SK-N-SH (cell line): Measurements from ENCODE around the gene SIGLEC6. TPM values are rescaled to one million over a fixed set of nuclear protein-coding genes. Genes with fewer than 3 reads are reported as not detected.

Experiments used
- CTCF ChIA-PET: fragments of 300-600, 350-600 bp; formaldehyde crosslinking; extraction: SDS; loops from one replicate; lab custom pipeline; 2021; lab: Yijun Ruan, JAX
- POLR2A ChIA-PET: fragments of 350-600 bp; sonication (Branson Sonifier 250); formaldehyde crosslinking; extraction: SDS; loops from one replicate; lab custom pipeline; 2020; ENCODE audit warnings: antibody characterized with exemption, inconsistent platforms; lab: Yijun Ruan, JAX
- DNase-seq: peaks from one replicate; pipeline ENCODE4 v3.0.0; 2012
- H2AFZ ChIP-seq: fragments of 200-600 bp; sonication (generic); 2 replicates; pipeline ENCODE4 v1.8.1; 2016; ENCODE audit warnings: antibody characterized with exemption, mild to moderate bottlenecking, low read depth
- H3F3A ChIP-seq: fragments of 200-600 bp; sonication (generic); replicated peaks from 2 replicates; pipeline ENCODE3; 2016; ENCODE audit warnings: antibody characterized with exemption, mild to moderate bottlenecking; ENCODE audit not compliant: insufficient read depth
- H3K27ac ChIP-seq, 2 experiments: fragments of 200-500 bp in 1 of 2; fragments of 200-600 bp in 1 of 2; sonication (Bioruptor generic) in 1 of 2; sonication (generic), shearing (Covaris generic) in 1 of 2; 2 replicates each; pipeline versions ENCODE4 v1.5.1 to v1.6.1; 2014 to 2016; ENCODE audit warnings: low read depth in 2 of 2, inconsistent platforms in 1 of 2, low read length in 1 of 2, mild to moderate bottlenecking in 1 of 2, mixed read lengths in 1 of 2
- H3K27me3 ChIP-seq: fragments of 200-600 bp; sonication (generic), shearing (Covaris generic); 2 replicates; pipeline ENCODE4 v1.6.1; 2016; ENCODE audit warnings: mixed run types; ENCODE audit not compliant: insufficient read depth
- H3K36me3 ChIP-seq, 2 experiments: fragments of 200-500 bp in 1 of 2; fragments of 200-600 bp in 1 of 2; sonication (Bioruptor generic) in 1 of 2; sonication (generic) in 1 of 2; replicated peaks in 1 of 2; 2 replicates each; pipeline versions ENCODE3 to v1.5.1; 2014 to 2016; ENCODE audit warnings: low read length in 1 of 2, mild to moderate bottlenecking in 1 of 2; ENCODE audit not compliant: insufficient read depth in 2 of 2, control insufficient read depth in 1 of 2
- H3K4me1 ChIP-seq, 2 experiments: fragments of 200-500 bp in 1 of 2; fragments of 200-600 bp in 1 of 2; sonication (Bioruptor generic) in 1 of 2; sonication (generic), shearing (Covaris generic) in 1 of 2; 2 replicates each; pipeline versions ENCODE4 v1.5.1 to v1.6.1; 2014 to 2016; ENCODE audit warnings: low read depth in 1 of 2, low read length in 1 of 2, mixed run types in 1 of 2; ENCODE audit not compliant: insufficient read depth in 2 of 2, control insufficient read depth in 1 of 2
- H3K4me2 ChIP-seq: fragments of 200-600 bp; sonication (generic), shearing (Covaris generic); 2 replicates; pipeline ENCODE4 v1.6.1; 2017; ENCODE audit warnings: mixed run types
- H3K4me3 ChIP-seq, 2 experiments: fragments of 200-500 bp in 1 of 2; fragments of 200-600 bp in 1 of 2; sonication (Bioruptor generic) in 1 of 2; sonication (generic), shearing (Covaris generic) in 1 of 2; 2 replicates each; pipeline versions ENCODE4 v1.5.1 to v1.8.1; 2014 to 2016; ENCODE audit warnings: low read depth in 2 of 2, inconsistent platforms in 1 of 2, low read length in 1 of 2, mild to moderate bottlenecking in 1 of 2, mixed read lengths in 1 of 2, moderate library complexity in 1 of 2
- H3K79me2 ChIP-seq: fragments of 200-600 bp; sonication (generic); 2 replicates; pipeline ENCODE4 v1.8.1; 2017; ENCODE audit warnings: mild to moderate bottlenecking; ENCODE audit not compliant: insufficient read depth
- H3K9ac ChIP-seq: fragments of 200-600 bp; sonication (generic); 2 replicates; pipeline ENCODE4 v1.6.1; 2017; ENCODE audit warnings: mixed run types
- H3K9me2 ChIP-seq: fragments of 200-600 bp; sonication (generic); 2 replicates; pipeline ENCODE4 v1.6.1; 2017; ENCODE audit warnings: mixed run types
- H3K9me3 ChIP-seq: fragments of 200-600 bp; sonication (generic); 2 replicates; pipeline ENCODE4 v1.6.1; 2017; ENCODE audit warnings: mixed run types, mild to moderate bottlenecking, moderate library complexity
- H4K20me1 ChIP-seq: fragments of 200-600 bp; sonication (generic); 2 replicates; pipeline ENCODE4 v1.6.1; 2017; ENCODE audit warnings: mild to moderate bottlenecking, mixed run types; ENCODE audit not compliant: insufficient read depth
- CTCF ChIP-seq: fragments of 200-600 bp; sonication (generic); IDR thresholded peaks from 2 replicates; pipeline ENCODE4 v1.6.1; 2017; ENCODE audit warnings: antibody characterized with exemption, mild to moderate bottlenecking, moderate library complexity
- ELF1 ChIP-seq: IDR thresholded peaks from 2 replicates; pipeline ENCODE4 v1.4.0; 2012
- EZH2phosphoT487 ChIP-seq: fragments of 200-600 bp; sonication (generic); IDR thresholded peaks from 2 replicates; pipeline ENCODE4 v1.6.1; 2017; ENCODE audit warnings: low read depth, mixed run types, mild to moderate bottlenecking, antibody characterized with exemption, moderate library complexity, borderline replicate concordance
- FOSL2 ChIP-seq: IDR thresholded peaks from 2 replicates; pipeline ENCODE4 v1.4.0; 2012; ENCODE audit warnings: low read depth, mild to moderate bottlenecking, moderate library complexity, borderline replicate concordance
- FOXJ3 ChIP-seq: sonication (generic); formaldehyde crosslinking; IDR thresholded peaks from 2 replicates; pipeline ENCODE4 v1.5.1; 2020; ENCODE audit warnings: mild to moderate bottlenecking, missing genetic modification reagents
- GABPA ChIP-seq: IDR thresholded peaks from 2 replicates; pipeline ENCODE4 v1.4.0; 2012; ENCODE audit warnings: low read depth, mild to moderate bottlenecking
- GATA2 ChIP-seq: sonication (generic); formaldehyde crosslinking; IDR thresholded peaks from 2 replicates; pipeline ENCODE4 v1.5.0; 2020; ENCODE audit warnings: mild to moderate bottlenecking, missing genetic modification reagents
- JUND ChIP-seq: IDR thresholded peaks from 2 replicates; pipeline ENCODE4 v1.4.0; 2012
- MAX ChIP-seq: IDR thresholded peaks from 2 replicates; pipeline ENCODE4 v1.4.0; 2012; ENCODE audit warnings: low read depth
- MXI1 ChIP-seq: IDR thresholded peaks from 2 replicates; pipeline ENCODE4 v1.6.1; 2012; ENCODE audit warnings: mild to moderate bottlenecking, low read depth, low read length, improper control_type of control experiment
- NFIC ChIP-seq: IDR thresholded peaks from 2 replicates; pipeline ENCODE4 v1.4.0; 2012; ENCODE audit warnings: borderline replicate concordance
- NRF1 ChIP-seq: IDR thresholded peaks from 2 replicates; pipeline ENCODE4 v1.6.1; 2012; ENCODE audit warnings: low read depth, mild to moderate bottlenecking, low read length
- PBX3 ChIP-seq: IDR thresholded peaks from 2 replicates; pipeline ENCODE4; 2012
- POLR2AphosphoS5 ChIP-seq: IDR thresholded peaks from 2 replicates; pipeline ENCODE4 v1.6.1; 2012; ENCODE audit warnings: low read depth, low read length
- RCOR1 ChIP-seq: fragments of 150-350 bp; IDR thresholded peaks from 2 replicates; pipeline ENCODE4 v1.6.1; 2017; ENCODE audit warnings: antibody characterized with exemption, low read length
- RXRA ChIP-seq: IDR thresholded peaks from 2 replicates; pipeline ENCODE4 v1.4.0; 2012; ENCODE audit warnings: low read depth, mild to moderate bottlenecking, borderline replicate concordance
- SIN3A ChIP-seq: IDR thresholded peaks from 2 replicates; pipeline ENCODE4 v1.6.1; 2012; ENCODE audit warnings: low read depth, mild to moderate bottlenecking, low read length, moderate library complexity, borderline replicate concordance
- TAF1 ChIP-seq: IDR thresholded peaks from 2 replicates; pipeline ENCODE4 v1.6.1; 2012; ENCODE audit warnings: low read depth, mild to moderate bottlenecking, low read length, moderate library complexity, borderline replicate concordance
- TCF12 ChIP-seq: IDR thresholded peaks from 2 replicates; pipeline ENCODE4 v1.4.0; 2012
- TEAD4 ChIP-seq: IDR thresholded peaks from 2 replicates; pipeline ENCODE4 v1.4.0; 2012; ENCODE audit warnings: mild to moderate bottlenecking, borderline replicate concordance; ENCODE audit not compliant: insufficient read depth
- USF1 ChIP-seq: IDR thresholded peaks from 2 replicates; pipeline ENCODE4 v1.4.0; 2012; ENCODE audit warnings: low read depth, borderline replicate concordance
- ZBTB33 ChIP-seq: IDR thresholded peaks from 2 replicates; pipeline ENCODE4 v1.4.0; 2012; ENCODE audit warnings: low read depth, borderline replicate concordance
- WGBS: methylation state at CpG from one replicate; pipeline ENCODE4 v1.1.6; 2017; ENCODE audit warnings: low lambda C conversion rate; 5-methylcytosine and 5-hydroxymethylcytosine counted together
- polyA plus RNA-seq, 3 experiments: library from polyadenylated mRNA; depleted of rRNA; stranded (reverse); fragments of >200 nt; gene quantifications; 2 replicates each; pipeline ENCODE4 v1.2.3, GENCODE V29; 2012

Gene SIGLEC6
- polyA plus RNA-seq, 1 of the 3 experiments (the other 2 are of a cell fraction) = not detected

- no peak overlapping the region for H3K4me3 ChIP-seq
- TF ChIP-seq FOSL2 (no peak), NRF1 (no peak), ELF1 (no peak), GABPA (no peak), RCOR1 (no peak), MXI1 (no peak), CTCF (no peak), TCF12 (no peak), SIN3A (no peak), TAF1 (no peak), JUND (no peak), RXRA (no peak), ZBTB33 (no peak), PBX3 (no peak)
- no peaks in the 10 kb centered on the region for H3K4me1 ChIP-seq
- H3F3A ChIP-seq = no peaks in the 10 kb centered on the region
- H3K9ac ChIP-seq = no peak overlapping the region
- no peaks in the 10 kb centered on the region for H4K20me1 ChIP-seq
- H2AFZ ChIP-seq = no peak overlapping the region
- H3K4me2 ChIP-seq = no peak overlapping the region
- peaks cover 31% of the 10 kb centered on the region; the same call in 1 of the 2 replicates for H3K27me3 ChIP-seq
- 3% methylated on average over 3 of the region's 3 CpGs for WGBS
- H3K36me3 ChIP-seq = no peaks in the 10 kb centered on the region
- H3K9me3 ChIP-seq = no peaks in the 10 kb centered on the region
- CTCF ChIA-PET = interaction anchor here (1.0 to 2.0 kb wide), 2 partner anchors 34 to 150 kb away, joined by 3 to 6 read pairs; no protein-coding TSS in a partner anchor
- DNase-seq = no peak
- H3K27ac ChIP-seq = no peak overlapping the region
- no peaks in the 10 kb centered on the region for H3K9me2 ChIP-seq
- POLR2A ChIA-PET = no interaction called here
- no peaks in the 10 kb centered on the region for H3K79me2 ChIP-seq
These were observed 24.3 kb downstream of the SIGLEC6 start for GRCh38 chr19:51507192-51507591.

GRCh38 chr19:51505904-51506303 lies 25.6 kb downstream of the SIGLEC6 start:
- Histone ChIP-seq H3K9me2 (no peaks in the 10 kb centered on the region), H3K9me3 (no peaks in the 10 kb centered on the region), H3K27ac (no peak overlapping the region), H3K27me3 (peaks cover 20% of the 10 kb centered on the region; the same call in 1 of the 2 replicates), H3K4me3 (no peak overlapping the region), H4K20me1 (no peaks in the 10 kb centered on the region), H3K36me3 (no peaks in the 10 kb centered on the region), H3K9ac (no peak overlapping the region), H2AFZ (no peak overlapping the region), H3K4me2 (no peak overlapping the region), H3F3A (no peaks in the 10 kb centered on the region), H3K79me2 (no peaks in the 10 kb centered on the region), H3K4me1 (no peaks in the 10 kb centered on the region)
- CTCF ChIA-PET = interaction anchor here (0.7 to 2.0 kb wide), 4 partner anchors 9 to 108 kb away, joined by 3 to 6 read pairs (median 4); no protein-coding TSS in a partner anchor
- POLR2A ChIA-PET = no interaction called here
- DNase-seq = no peak
- 3% methylated on average over 3 of the region's 3 CpGs for WGBS
- TF ChIP-seq NFIC = no peak
- no peak for TF ChIP-seq TAF1
- no peak for TF ChIP-seq SIN3A
- TF ChIP-seq MAX = no peak
- TF ChIP-seq RXRA = no peak
- TF ChIP-seq EZH2phosphoT487 = no peak
- TF ChIP-seq FOXJ3 (CRISPR knock-in tag) = no peak
- no peak for TF ChIP-seq USF1
- no peak for TF ChIP-seq ZBTB33
- TF ChIP-seq TEAD4 = no peak
- no peak for TF ChIP-seq POLR2AphosphoS5
- no peak for TF ChIP-seq GATA2 (CRISPR knock-in tag)
